Suprapubic skin (tissue), 4 donors: ENCODE measurements around the gene LBHD2. TPM values are rescaled to one million over a fixed set of nuclear protein-coding genes. Genes with fewer than 3 reads are reported as not detected.

Experiments
- DNase-seq, 2 donors: peaks; one replicate each; pipeline ENCODE4 v3.0.0-alpha.2; 2019; ENCODE audit warnings: low spot score in 2 of 2
- H3K27ac ChIP-seq: fragments of 200-600 bp; sonication (generic); one replicate; pipeline ENCODE4 v1.5.1; 2019
- H3K27me3 ChIP-seq: fragments of 200-600 bp; sonication (generic); one replicate; pipeline ENCODE4 v1.5.1; 2019
- H3K36me3 ChIP-seq: fragments of 200-600 bp; sonication (generic); one replicate; pipeline ENCODE4 v1.5.1; 2019
- H3K4me1 ChIP-seq: fragments of 200-600 bp; sonication (generic); one replicate; pipeline ENCODE4 v1.5.1; 2019
- H3K4me3 ChIP-seq: fragments of 200-600 bp; sonication (generic); one replicate; pipeline ENCODE4 v1.5.1; 2019; ENCODE audit warnings: mild to moderate bottlenecking
- H3K9me3 ChIP-seq: fragments of 200-600 bp; sonication (generic); one replicate; pipeline ENCODE4 v1.5.1; 2019
- CTCF ChIP-seq, 2 donors: fragments of 200-600 bp in 1 of 2; fragments of 450-650 bp in 1 of 2; sonication (generic) in 1 of 2; IDR thresholded peaks; one replicate each; pipeline ENCODE4 v1.5.1; 2016 to 2019; ENCODE audit warnings: antibody characterized with exemption in 2 of 2, mild to moderate bottlenecking in 1 of 2, moderate library complexity in 1 of 2
- EP300 ChIP-seq: sonication (generic); formaldehyde crosslinking; IDR thresholded peaks from one replicate; pipeline ENCODE4 v1.6.1; 2017; ENCODE audit warnings: antibody characterized with exemption
- POLR2A ChIP-seq, 2 donors: fragments of 450-650 bp; IDR thresholded peaks; one replicate each; pipeline ENCODE4 v1.6.1; 2017; ENCODE audit warnings: antibody characterized with exemption in 2 of 2, mild to moderate bottlenecking in 2 of 2, moderate library complexity in 2 of 2
- POLR2AphosphoS5 ChIP-seq, 3 donors: sonication (generic); formaldehyde crosslinking; IDR thresholded peaks; one replicate each; pipeline ENCODE4 v1.6.1; 2017; ENCODE audit warnings: antibody characterized with exemption in 3 of 3
- whole genome bisulfite sequencing: methylation state at CpG from one replicate; pipeline ENCODE4 v1.1.5; 2018; 5-methylcytosine and 5-hydroxymethylcytosine counted together
- total RNA-seq, 4 donors: library from RNA; depleted of rRNA; stranded (reverse); fragments of >200 nt; gene quantifications; one replicate each; pipeline ENCODE4 v1.1.0, GENCODE V29; 2016

The LBHD2 gene
- total RNA-seq, 4 donors from 2014 or later, result not detected

- Histone ChIP-seq H3K27me3 (no peaks in the 10 kb centered on the region), H3K27ac (peak overlapping the region; percentile 87), H3K4me3 (no peak overlapping the region), H3K36me3 (no peaks in the 10 kb centered on the region), H3K4me1 (peaks cover 52% of the 10 kb centered on the region), H3K9me3 (no peaks in the 10 kb centered on the region)
- no peak for TF ChIP-seq EP300
- TF ChIP-seq CTCF (IDR thresholded peaks at IDR 0.05), result no peak
- no peak for TF ChIP-seq POLR2AphosphoS5 (IDR thresholded peaks at IDR 0.05)
- WGBS, result 64% methylated on average over 13 of the region's 21 CpGs
- peak in 1 of 2 donors; percentile 65 for DNase-seq
Observed at GRCh38 chr14:103073876-103074728, 9.9 kb upstream of the LBHD2 start.

- H3K4me1 ChIP-seq, result peaks cover 52% of the 10 kb centered on the region
- peak; percentile 90 to 94 for DNase-seq
- peak overlapping the region; percentile 47 for H3K4me3 ChIP-seq
- peak overlapping the region; percentile 87 for H3K27ac ChIP-seq
- WGBS, result 27% methylated on average over 3 of the region's 21 CpGs
- H3K9me3 ChIP-seq, result no peaks in the 10 kb centered on the region
- H3K27me3 ChIP-seq, result no peaks in the 10 kb centered on the region
- TF ChIP-seq EP300, result no peak
- TF ChIP-seq POLR2A (IDR thresholded peaks at IDR 0.05), result no peak
- no peak for TF ChIP-seq POLR2AphosphoS5 (IDR thresholded peaks at IDR 0.05)
- no peak for TF ChIP-seq CTCF (IDR thresholded peaks at IDR 0.05)
- H3K36me3 ChIP-seq, result no peaks in the 10 kb centered on the region
Observed at GRCh38 chr14:103074729-103075367, 9.2 kb upstream of the LBHD2 start.

- Histone ChIP-seq H3K27me3 (peaks cover 3% of the 10 kb centered on the region), H3K4me3 (no peak overlapping the region), H3K4me1 (peaks cover 25% of the 10 kb centered on the region), H3K27ac (no peak overlapping the region), H3K36me3 (no peaks in the 10 kb centered on the region), H3K9me3 (no peaks in the 10 kb centered on the region)
- TF ChIP-seq POLR2AphosphoS5 (IDR thresholded peaks at IDR 0.05) (no peak), EP300 (no peak), CTCF (IDR thresholded peaks at IDR 0.05) (peak; percentile 68 to 85)
- DNase-seq, result peak; percentile 87 to 94
- 11% methylated on average over 9 of the region's 9 CpGs for WGBS
Observed at GRCh38 chr14:103078420-103078749, 5.6 kb upstream of the LBHD2 start.

- TF ChIP-seq EP300, result no peak
- TF ChIP-seq POLR2AphosphoS5 (IDR thresholded peaks at IDR 0.05), result no peak
- Histone ChIP-seq H3K27me3 (peaks cover 6% of the 10 kb centered on the region), H3K36me3 (no peaks in the 10 kb centered on the region), H3K27ac (no peak overlapping the region), H3K4me3 (no peak overlapping the region), H3K4me1 (peaks cover 21% of the 10 kb centered on the region), H3K9me3 (no peaks in the 10 kb centered on the region)
- WGBS, result 70% methylated on average over 9 of the region's 11 CpGs
- DNase-seq, result no peak
Observed at GRCh38 chr14:103078860-103079587, 5.0 kb upstream of the LBHD2 start.

- Histone ChIP-seq H3K9me3 (no peaks in the 10 kb centered on the region), H3K27ac (no peak overlapping the region), H3K4me3 (no peak overlapping the region), H3K4me1 (peaks cover 7% of the 10 kb centered on the region), H3K36me3 (no peaks in the 10 kb centered on the region), H3K27me3 (peaks cover 29% of the 10 kb centered on the region)
- TF ChIP-seq EP300, result no peak
- TF ChIP-seq POLR2AphosphoS5 (IDR thresholded peaks at IDR 0.05), result no peak
- no peak for TF ChIP-seq POLR2A (IDR thresholded peaks at IDR 0.05)
- no peak for TF ChIP-seq CTCF (IDR thresholded peaks at IDR 0.05)
- no peak for DNase-seq
- WGBS, result 94% methylated on average over 2 of the region's 2 CpGs
Observed at GRCh38 chr14:103081951-103082350, 2.1 kb upstream of the LBHD2 start.
